ENCODE results near the gene MRPL27. TPM values are rescaled to one million over a fixed set of nuclear protein-coding genes. Genes with fewer than 3 reads are reported as not detected.

Gene MRPL27
- total RNA-seq, 2 experiments from 2014 or later = 68.8 to 80.2 TPM

- TF ChIP-seq CTCF (conservative IDR thresholded peaks at IDR 0.05; ENCODE audit: low read length) = no peak
- TF ChIP-seq EZH2phosphoT487 (IDR thresholded peaks at IDR 0.05; ENCODE audit: borderline replicate concordance, low read depth, low read length) = no peak
- H3K4me3 ChIP-seq (ENCODE audit: low read depth, low read length, poor library complexity, severe bottlenecking) = no peak overlapping the region
- BruUV-seq (replicated peaks) = no TSS peak
- H3K9me3 ChIP-seq (ENCODE audit: low read length) = no peaks in the 10 kb centered on the region
- no peaks in the 10 kb centered on the region; the same call in 1 of the 2 replicates for H3K79me2 ChIP-seq (ENCODE audit: insufficient read depth, low read depth, low read length)
- H3K9me2 ChIP-seq (ENCODE audit: insufficient read depth, low read length) = no peaks in the 10 kb centered on the region
- no peak overlapping the region for H2AFZ ChIP-seq (ENCODE audit: low read length)
- H3K27ac ChIP-seq (ENCODE audit: low read depth, low read length, poor library complexity, severe bottlenecking) = no peak overlapping the region
- intact Hi-C loops (cut with micrococcal nuclease; ENCODE audit: unreplicated experiment) = loop anchor here (5.0 kb wide), 1 partner anchor 129 kb away; the partner anchor contains the start of gene RSAD1
- no peak for DNase-seq (ENCODE audit: low spot score)
- ChIA-PET CTCF (ENCODE audit: unreplicated experiment) (no interaction called here), POLR2A (interaction anchor here (0.6 kb wide), 1 partner anchor 164 kb away, joined by 6 read pairs; no protein-coding TSS in a partner anchor)
- H3K36me3 ChIP-seq (ENCODE audit: insufficient read depth, low read length) = no peaks in the 10 kb centered on the region
- no peak overlapping the region for H3K4me2 ChIP-seq (ENCODE audit: low read length)
- H4K20me1 ChIP-seq (ENCODE audit: insufficient read depth, low read length) = no peaks in the 10 kb centered on the region
- peaks cover 16% of the 10 kb centered on the region for H3K4me1 ChIP-seq (ENCODE audit: insufficient read depth, low read length, poor library complexity, severe bottlenecking)
Measured at GRCh38 chr17:50348522-50349242, 24.3 kb downstream of the MRPL27 start.

DNA sequence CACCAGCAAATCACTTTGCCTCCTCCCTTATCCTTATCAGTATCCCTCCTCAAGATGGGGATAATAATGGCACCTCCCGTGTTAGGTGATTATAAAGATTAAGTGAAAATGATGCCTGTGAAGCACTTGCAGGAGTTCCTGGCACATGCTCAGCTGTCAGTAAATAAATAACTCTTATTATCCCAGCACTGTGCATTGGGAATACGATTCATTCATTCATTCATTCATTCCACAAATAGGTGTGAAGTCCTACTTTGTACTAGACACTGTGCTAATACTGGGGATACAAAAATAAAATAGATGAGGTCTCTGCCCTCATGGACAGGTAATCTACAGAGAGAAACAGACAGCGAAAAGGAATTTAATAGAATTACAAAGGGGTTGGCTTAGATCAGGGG is 25.1 kb downstream of the MRPL27 start:
- TF ChIP-seq CTCF (conservative IDR thresholded peaks at IDR 0.05; ENCODE audit: low read length) = no peak
- no peak for TF ChIP-seq EZH2phosphoT487 (IDR thresholded peaks at IDR 0.05; ENCODE audit: borderline replicate concordance, low read depth, low read length)
- BruUV-seq (replicated peaks) = no TSS peak
- Histone ChIP-seq H3K4me1 (ENCODE audit: insufficient read depth, low read length, poor library complexity, severe bottlenecking) (peaks cover 16% of the 10 kb centered on the region), H3K9me3 (ENCODE audit: low read length) (no peaks in the 10 kb centered on the region), H2AFZ (ENCODE audit: low read length) (no peak overlapping the region), H3K79me2 (ENCODE audit: insufficient read depth, low read depth, low read length) (no peaks in the 10 kb centered on the region; the same call in 1 of the 2 replicates), H3K9me2 (ENCODE audit: insufficient read depth, low read length) (no peaks in the 10 kb centered on the region), H3K4me3 (ENCODE audit: low read depth, low read length, poor library complexity, severe bottlenecking) (peak overlapping the region; percentile 82), H3K4me2 (ENCODE audit: low read length) (peak overlapping the region; percentile 98; the same call in 1 of the 2 replicates), H3K27ac (ENCODE audit: low read depth, low read length, poor library complexity, severe bottlenecking) (no peak overlapping the region), H4K20me1 (ENCODE audit: insufficient read depth, low read length) (no peaks in the 10 kb centered on the region), H3K36me3 (ENCODE audit: insufficient read depth, low read length) (no peaks in the 10 kb centered on the region)
- ChIA-PET CTCF (ENCODE audit: unreplicated experiment) (no interaction called here), POLR2A (no interaction called here)
- no peak for DNase-seq (ENCODE audit: low spot score)
- intact Hi-C loops (cut with micrococcal nuclease; ENCODE audit: unreplicated experiment) = loop anchor here (5.0 kb wide), 1 partner anchor 129 kb away; the partner anchor contains the start of gene RSAD1

All from OCI-LY7 (cell line).